T-helper 1 cell treated with Interleukin-12 subunit alpha and Interleukin-12 subunit beta and Interleukin-4 antibody, amounts not matched to agents 30 μg/mL and 1 μg/mL, for 36 hours (primary cell): Measurements from ENCODE around the gene ANXA10.
"Not testable (repeated sequence)": the region's sequence is repeated elsewhere in the genome, so short reads cannot be mapped to it uniquely, and the experiment has no call there.

Source experiments
- H3K27ac Mint-ChIP-seq: one replicate; pipeline ENCODE4 v1.8.0; 2021; ENCODE audit warnings: mild to moderate bottlenecking, mixed read lengths
- H3K27me3 Mint-ChIP-seq: one replicate; pipeline ENCODE4 v1.8.0; 2021; ENCODE audit warnings: low read depth, mixed read lengths
- H3K36me3 Mint-ChIP-seq: one replicate; pipeline ENCODE4 v1.8.0; 2021; ENCODE audit warnings: low read depth, mixed read lengths
- H3K4me1 Mint-ChIP-seq: one replicate; pipeline ENCODE4 v1.8.0; 2021; ENCODE audit warnings: low read depth, mixed read lengths
- H3K4me3 Mint-ChIP-seq: one replicate; pipeline ENCODE4 v1.8.0; 2021; ENCODE audit warnings: mild to moderate bottlenecking, moderate library complexity, mixed read lengths
- H3K9me3 Mint-ChIP-seq: one replicate; pipeline ENCODE4 v1.8.0; 2021; ENCODE audit warnings: mixed read lengths

ANXA10 gene

GRCh38 chr4:168097161-168097560 lies 4.8 kb downstream of the ANXA10 start:
- H3K36me3 Mint-ChIP-seq, result no peaks in the 10 kb centered on the region
- H3K4me3 Mint-ChIP-seq, result no peak overlapping the region
- H3K9me3 Mint-ChIP-seq, result no peaks in the 10 kb centered on the region
- H3K4me1 Mint-ChIP-seq, result no peaks in the 10 kb centered on the region
- no peak overlapping the region for H3K27ac Mint-ChIP-seq
- H3K27me3 Mint-ChIP-seq, result no peaks in the 10 kb centered on the region

GRCh38 chr4:168098248-168098717 lies 5.9 kb downstream of the ANXA10 start:
- Mint-ChIP-seq H3K9me3 (no peaks in the 10 kb centered on the region), H3K4me1 (no peaks in the 10 kb centered on the region), H3K4me3 (no peak overlapping the region), H3K36me3 (no peaks in the 10 kb centered on the region), H3K27ac (no peak overlapping the region), H3K27me3 (no peaks in the 10 kb centered on the region)

- Mint-ChIP-seq H3K27ac (no peak overlapping the region), H3K4me3 (no peak overlapping the region), H3K27me3 (no peaks in the 10 kb centered on the region), H3K9me3 (no peaks in the 10 kb centered on the region), H3K4me1 (no peaks in the 10 kb centered on the region), H3K36me3 (no peaks in the 10 kb centered on the region)
These were observed 6.9 kb downstream of the ANXA10 start for GRCh38 chr4:168099195-168099594.

GRCh38 chr4:168101026-168101425 lies 8.7 kb downstream of the ANXA10 start:
- H3K9me3 Mint-ChIP-seq, result no peaks in the 10 kb centered on the region
- H3K4me3 Mint-ChIP-seq, result no peak overlapping the region
- no peaks in the 10 kb centered on the region for H3K4me1 Mint-ChIP-seq
- no peaks in the 10 kb centered on the region for H3K27me3 Mint-ChIP-seq
- no peak overlapping the region for H3K27ac Mint-ChIP-seq
- H3K36me3 Mint-ChIP-seq, result no peaks in the 10 kb centered on the region

- Mint-ChIP-seq H3K4me1 (no peaks in the 10 kb centered on the region), H3K9me3 (no peaks in the 10 kb centered on the region), H3K27me3 (no peaks in the 10 kb centered on the region), H3K36me3 (no peaks in the 10 kb centered on the region), H3K27ac (no peak overlapping the region), H3K4me3 (no peak overlapping the region)
These were observed 10.1 kb downstream of the ANXA10 start for GRCh38 chr4:168102403-168102802.

- Mint-ChIP-seq H3K27me3 (no peaks in the 10 kb centered on the region), H3K4me1 (no peaks in the 10 kb centered on the region), H3K9me3 (no peaks in the 10 kb centered on the region), H3K27ac (no peak overlapping the region), H3K36me3 (no peaks in the 10 kb centered on the region), H3K4me3 (no peak overlapping the region)
These were observed 17.2 kb downstream of the ANXA10 start for GRCh38 chr4:168109527-168109926.

- not testable (repeated sequence) for H3K4me1 Mint-ChIP-seq, H3K4me3 Mint-ChIP-seq, H3K27ac Mint-ChIP-seq, H3K9me3 Mint-ChIP-seq, H3K36me3 Mint-ChIP-seq, H3K27me3 Mint-ChIP-seq
These were observed 20.7 kb downstream of the ANXA10 start for GRCh38 chr4:168113059-168113458.

- Mint-ChIP-seq H3K27me3 (no peaks in the 10 kb centered on the region), H3K4me1 (no peaks in the 10 kb centered on the region), H3K27ac (no peak overlapping the region), H3K9me3 (no peaks in the 10 kb centered on the region), H3K36me3 (no peaks in the 10 kb centered on the region), H3K4me3 (no peak overlapping the region)
These were observed 25.8 kb downstream of the ANXA10 start for GRCh38 chr4:168118116-168118655.

- H3K36me3 Mint-ChIP-seq, result no peaks in the 10 kb centered on the region
- no peak overlapping the region for H3K27ac Mint-ChIP-seq
- H3K27me3 Mint-ChIP-seq, result no peaks in the 10 kb centered on the region
- H3K4me3 Mint-ChIP-seq, result no peak overlapping the region
- no peaks in the 10 kb centered on the region for H3K4me1 Mint-ChIP-seq
- H3K9me3 Mint-ChIP-seq, result no peaks in the 10 kb centered on the region
These were observed 26.8 kb downstream of the ANXA10 start for GRCh38 chr4:168119100-168119499.

GRCh38 chr4:168119890-168120289 lies 27.6 kb downstream of the ANXA10 start:
- Mint-ChIP-seq H3K36me3 (no peaks in the 10 kb centered on the region), H3K27me3 (no peaks in the 10 kb centered on the region), H3K9me3 (no peaks in the 10 kb centered on the region), H3K4me3 (no peak overlapping the region), H3K4me1 (no peaks in the 10 kb centered on the region), H3K27ac (no peak overlapping the region)

GRCh38 chr4:168120811-168121210 lies 28.5 kb downstream of the ANXA10 start:
- Mint-ChIP-seq H3K4me1 (no peaks in the 10 kb centered on the region), H3K36me3 (no peaks in the 10 kb centered on the region), H3K9me3 (no peaks in the 10 kb centered on the region), H3K4me3 (no peak overlapping the region), H3K27ac (no peak overlapping the region), H3K27me3 (no peaks in the 10 kb centered on the region)

- Mint-ChIP-seq H3K27me3 (no peaks in the 10 kb centered on the region), H3K36me3 (no peaks in the 10 kb centered on the region), H3K4me1 (no peaks in the 10 kb centered on the region), H3K27ac (no peak overlapping the region), H3K4me3 (no peak overlapping the region), H3K9me3 (no peaks in the 10 kb centered on the region)
These were observed 31.8 kb downstream of the ANXA10 start for GRCh38 chr4:168124008-168124641.

- Mint-ChIP-seq H3K27me3 (no peaks in the 10 kb centered on the region), H3K9me3 (no peaks in the 10 kb centered on the region), H3K36me3 (no peaks in the 10 kb centered on the region), H3K4me1 (no peaks in the 10 kb centered on the region), H3K27ac (no peak overlapping the region), H3K4me3 (no peak overlapping the region)
These were observed 34.6 kb downstream of the ANXA10 start for GRCh38 chr4:168126952-168127351.

- no peaks in the 10 kb centered on the region for H3K27me3 Mint-ChIP-seq
- H3K4me1 Mint-ChIP-seq, result no peaks in the 10 kb centered on the region
- no peaks in the 10 kb centered on the region for H3K9me3 Mint-ChIP-seq
- H3K4me3 Mint-ChIP-seq, result no peak overlapping the region
- no peaks in the 10 kb centered on the region for H3K36me3 Mint-ChIP-seq
- H3K27ac Mint-ChIP-seq, result no peak overlapping the region
These were observed 36.3 kb downstream of the ANXA10 start for GRCh38 chr4:168128601-168129000.

GRCh38 chr4:168129046-168129772 lies 36.9 kb downstream of the ANXA10 start:
- Mint-ChIP-seq H3K4me3 (no peak overlapping the region), H3K36me3 (no peaks in the 10 kb centered on the region), H3K4me1 (no peaks in the 10 kb centered on the region), H3K9me3 (no peaks in the 10 kb centered on the region), H3K27ac (no peak overlapping the region), H3K27me3 (no peaks in the 10 kb centered on the region)
